HCT116 (cell line): ENCODE results near the gene EFHD1. TPM values are rescaled to one million over a fixed set of nuclear protein-coding genes. Genes with fewer than 3 reads are reported as not detected.

ENCODE experiments used
- ATAC-seq: fragments of 200-7000 bp; cut with Tn5 transposase; 2 replicates; pipeline ENCODE4 v1.9.1; 2020; ENCODE audit warnings: mild to moderate bottlenecking, moderate library complexity
- BruUV-seq: library from RNA; stranded (reverse); fragments of 400-500 nt; replicated peaks from 2 replicates; lab custom pipeline; 2021; lab: Mats Ljungman, UMichigan
- CTCF ChIA-PET: fragments of 300-600 bp; sonication (Branson Sonifier 250); formaldehyde crosslinking; loops from one replicate; lab custom pipeline; 2021; ENCODE audit warnings: antibody characterized with exemption; lab: Charles Lee
- POLR2A ChIA-PET: fragments of 300-600, 350-600 bp; sonication (Branson Sonifier 250); formaldehyde crosslinking; loops from one replicate; lab custom pipeline; 2021; ENCODE audit warnings: antibody characterized with exemption; lab: Charles Lee
- RAD21 ChIA-PET, 2 experiments: fragments of 300-600 bp; sonication (Branson Sonifier 250); formaldehyde crosslinking; loops; one replicate each; lab custom pipeline; 2023; ENCODE audit warnings: low total read pairs in 2 of 2; ENCODE audit not compliant: uncharacterized antibody in 2 of 2, unreplicated experiment in 2 of 2, low non-redundant PET in 1 of 2; lab: Charles Lee
- DNase-seq: peaks from one replicate; pipeline ENCODE4 v3.0.0-alpha.2; 2010; ENCODE audit warnings: low read depth, low spot score
- H2AFZ ChIP-seq: fragments of 200-600 bp; shearing (Covaris generic), sonication (generic); 2 replicates; pipeline ENCODE4 v1.6.1; 2017; ENCODE audit warnings: low read depth, mixed run types, mixed read lengths, antibody characterized with exemption, low read length; ENCODE audit not compliant: poor library complexity, severe bottlenecking
- H3K27ac ChIP-seq: 2 replicates; pipeline ENCODE4 v1.5.1; 2012; ENCODE audit warnings: low read depth, low read length
- H3K27me3 ChIP-seq: fragments of 200-600 bp; sonication (generic); 2 replicates; pipeline ENCODE4 v1.6.1; 2016; ENCODE audit warnings: mixed run types, low read length, mixed read lengths; ENCODE audit not compliant: insufficient read depth
- H3K36me3 ChIP-seq, 2 experiments: fragments of 200-500 bp in 1 of 2; fragments of 200-600 bp in 1 of 2; sonication (Bioruptor generic) in 1 of 2; sonication (generic) in 1 of 2; 2 replicates each; pipeline versions ENCODE4 v1.5.1 to v1.6.1; 2014 to 2016; ENCODE audit warnings: low read length in 2 of 2, inconsistent platforms in 1 of 2, mixed read lengths in 1 of 2, mixed run types in 1 of 2; ENCODE audit not compliant: insufficient read depth in 2 of 2, control insufficient read depth in 1 of 2
- H3K4me1 ChIP-seq, 2 experiments: fragments of 200-600 bp in 1 of 2; sonication (generic) in 1 of 2; 2 replicates each; pipeline versions ENCODE4 v1.5.1 to v1.6.1; 2012 to 2017; ENCODE audit warnings: low read length in 2 of 2, inconsistent platforms in 1 of 2, mild to moderate bottlenecking in 1 of 2, mixed read lengths in 1 of 2, mixed run types in 1 of 2, moderate library complexity in 1 of 2; ENCODE audit not compliant: insufficient read depth in 2 of 2, control insufficient read depth in 1 of 2
- H3K4me2 ChIP-seq: fragments of 200-600 bp; sonication (generic); 2 replicates; pipeline ENCODE4 v1.6.1; 2017; ENCODE audit warnings: mixed run types, low read length, mixed read lengths
- H3K4me3 ChIP-seq, 2 experiments: fragments of 200-600 bp in 1 of 2; sonication (generic) in 1 of 2; replicated peaks in 1 of 2; 2 replicates each; pipeline ENCODE4 v1.5.1; 2011 to 2016; ENCODE audit warnings: low read length in 2 of 2, control low read depth in 1 of 2, low read depth in 1 of 2, mild to moderate bottlenecking in 1 of 2, mixed read lengths in 1 of 2, mixed run types in 1 of 2
- H3K79me2 ChIP-seq: fragments of 200-600 bp; sonication (generic); 2 replicates; pipeline ENCODE4 v1.6.1; 2017; ENCODE audit warnings: mild to moderate bottlenecking, mixed run types, low read length, moderate library complexity, mixed read lengths; ENCODE audit not compliant: insufficient read depth
- H3K9ac ChIP-seq: fragments of 200-600 bp; sonication (generic); 2 replicates; pipeline ENCODE4 v1.6.1; 2016; ENCODE audit warnings: low read length, mixed read lengths
- H3K9me2 ChIP-seq: fragments of 200-600 bp; sonication (generic), shearing (Covaris generic); 2 replicates; pipeline ENCODE4 v1.6.1; 2017; ENCODE audit warnings: mixed run types, mild to moderate bottlenecking, moderate library complexity; ENCODE audit not compliant: insufficient read depth
- H3K9me3 ChIP-seq, 2 experiments: fragments of 200-500 bp in 1 of 2; fragments of 200-600 bp in 1 of 2; sonication (Bioruptor generic) in 1 of 2; sonication (generic) in 1 of 2; 2 replicates each; pipeline ENCODE4 v1.6.1; 2014 to 2017; ENCODE audit warnings: low read length in 2 of 2, mixed read lengths in 2 of 2, inconsistent platforms in 1 of 2, low read depth in 1 of 2, mild to moderate bottlenecking in 1 of 2, mixed run types in 1 of 2, moderate library complexity in 1 of 2; ENCODE audit not compliant: control insufficient read depth in 1 of 2, insufficient read depth in 1 of 2
- H4K20me1 ChIP-seq: fragments of 200-600 bp; sonication (generic), shearing (Covaris generic); 2 replicates; pipeline ENCODE4 v1.6.1; 2017; ENCODE audit warnings: mixed run types, mild to moderate bottlenecking, moderate library complexity; ENCODE audit not compliant: insufficient read depth
- CBX3 ChIP-seq: IDR thresholded peaks from 2 replicates; pipeline ENCODE4 v1.6.1; 2012; ENCODE audit warnings: low read depth
- CEBPB ChIP-seq: IDR thresholded peaks from 2 replicates; pipeline ENCODE4 v1.6.1; 2012; ENCODE audit warnings: low read depth
- ELF1 ChIP-seq: IDR thresholded peaks from 2 replicates; pipeline ENCODE4 v1.6.1; 2012; ENCODE audit warnings: low read depth, borderline replicate concordance
- EZH2 ChIP-seq: fragments of 200-600 bp; sonication (generic); IDR thresholded peaks from 2 replicates; pipeline ENCODE4 v1.6.1; 2017; ENCODE audit warnings: antibody characterized with exemption, mixed run types
- FOSL1 ChIP-seq: IDR thresholded peaks from 2 replicates; pipeline ENCODE4 v1.6.1; 2012; ENCODE audit warnings: low read depth
- POLR2A ChIP-seq: IDR thresholded peaks from 2 replicates; pipeline ENCODE4 v1.7.0; 2011; ENCODE audit warnings: borderline replicate concordance; ENCODE audit not compliant: insufficient read depth, insufficient read length; ENCODE audit errors: extremely low read depth
- POLR2AphosphoS5 ChIP-seq: IDR thresholded peaks from 2 replicates; pipeline ENCODE4 v1.6.1; 2011; ENCODE audit warnings: mild to moderate bottlenecking, low read depth, low read length, moderate library complexity
- SIN3A ChIP-seq: IDR thresholded peaks from 2 replicates; pipeline ENCODE4 v1.6.1; 2012; ENCODE audit warnings: low read depth
- SRF ChIP-seq: IDR thresholded peaks from 2 replicates; pipeline ENCODE4 v1.6.1; 2012; ENCODE audit warnings: low read depth
- ZNF274 ChIP-seq: fragments of 200-500 bp; sonication (Bioruptor generic); IDR thresholded peaks from 2 replicates; pipeline ENCODE4 v1.6.1; 2014; ENCODE audit warnings: mild to moderate bottlenecking, low read depth, low read length, inconsistent platforms
- intact Hi-C: fragments of 100-400 bp; cut with micrococcal nuclease; formaldehyde crosslinking; loops from 2 replicates; pipeline ENCODE4 v1.10.0; 2022
- total RNA-seq: library from RNA; stranded (reverse); gene quantifications from one replicate; pipeline ENCODE4 v1.2.1, GENCODE V29; 2021; ENCODE audit not compliant: unreplicated experiment
- TF ChIP-seq, protein P1 (sequence below): IDR thresholded peaks from 2 replicates; pipeline ENCODE4 v1.6.1; 2012; ENCODE audit warnings: low read depth
- TF ChIP-seq, protein P2 (sequence below): IDR thresholded peaks from 2 replicates; pipeline ENCODE4 v1.6.1; 2012
- TF ChIP-seq, protein P3 (sequence below): IDR thresholded peaks from 2 replicates; pipeline ENCODE4 v1.6.1; 2012

Gene EFHD1
- total RNA-seq, 1 experiment from 2014 or later: 0.52 TPM

DNA sequence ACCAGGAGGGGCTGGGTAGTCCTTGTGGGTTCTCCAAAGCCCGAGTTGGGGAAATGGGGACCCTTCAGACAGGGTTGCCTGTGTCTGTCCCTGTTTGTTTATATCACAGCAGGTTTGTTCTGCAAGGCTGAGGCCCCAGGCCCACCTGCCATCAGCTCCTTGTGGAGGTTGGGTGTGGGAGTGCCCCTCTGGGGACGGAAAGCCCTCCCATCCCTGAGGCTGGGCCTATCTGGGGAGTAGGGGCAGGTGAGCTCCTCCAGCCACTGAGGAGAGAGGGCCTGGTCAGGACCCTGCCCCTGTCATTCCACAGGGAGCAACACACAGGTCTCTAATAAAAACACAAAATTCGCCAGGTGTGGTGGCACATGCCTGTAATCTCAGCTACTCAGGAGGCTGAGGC, 23.3 kb upstream of the EFHD1 start:
- ATAC-seq: no peak
- H3K79me2 ChIP-seq: no peaks in the 10 kb centered on the region
- H3K4me2 ChIP-seq: no peak overlapping the region
- H3K9me3 ChIP-seq: no peaks in the 10 kb centered on the region
- BruUV-seq: no TSS peak
- ChIA-PET CTCF (interaction anchor here (1.4 kb wide), 1 partner anchor 10 kb away, joined by 5 read pairs; no protein-coding TSS in a partner anchor), RAD21 (no interaction called here), POLR2A (no interaction called here)
- no peak overlapping the region for H3K27ac ChIP-seq
- no peaks in the 10 kb centered on the region for H3K9me2 ChIP-seq
- intact Hi-C loops: no loop called here
- no peaks in the 10 kb centered on the region for H4K20me1 ChIP-seq
- H3K9ac ChIP-seq: no peak overlapping the region
- TF ChIP-seq SRF: no peak
- no peak for TF ChIP-seq CEBPB
- no peak for TF ChIP-seq FOSL1
- TF ChIP-seq CBX3: no peak
- TF ChIP-seq, protein P1, sequence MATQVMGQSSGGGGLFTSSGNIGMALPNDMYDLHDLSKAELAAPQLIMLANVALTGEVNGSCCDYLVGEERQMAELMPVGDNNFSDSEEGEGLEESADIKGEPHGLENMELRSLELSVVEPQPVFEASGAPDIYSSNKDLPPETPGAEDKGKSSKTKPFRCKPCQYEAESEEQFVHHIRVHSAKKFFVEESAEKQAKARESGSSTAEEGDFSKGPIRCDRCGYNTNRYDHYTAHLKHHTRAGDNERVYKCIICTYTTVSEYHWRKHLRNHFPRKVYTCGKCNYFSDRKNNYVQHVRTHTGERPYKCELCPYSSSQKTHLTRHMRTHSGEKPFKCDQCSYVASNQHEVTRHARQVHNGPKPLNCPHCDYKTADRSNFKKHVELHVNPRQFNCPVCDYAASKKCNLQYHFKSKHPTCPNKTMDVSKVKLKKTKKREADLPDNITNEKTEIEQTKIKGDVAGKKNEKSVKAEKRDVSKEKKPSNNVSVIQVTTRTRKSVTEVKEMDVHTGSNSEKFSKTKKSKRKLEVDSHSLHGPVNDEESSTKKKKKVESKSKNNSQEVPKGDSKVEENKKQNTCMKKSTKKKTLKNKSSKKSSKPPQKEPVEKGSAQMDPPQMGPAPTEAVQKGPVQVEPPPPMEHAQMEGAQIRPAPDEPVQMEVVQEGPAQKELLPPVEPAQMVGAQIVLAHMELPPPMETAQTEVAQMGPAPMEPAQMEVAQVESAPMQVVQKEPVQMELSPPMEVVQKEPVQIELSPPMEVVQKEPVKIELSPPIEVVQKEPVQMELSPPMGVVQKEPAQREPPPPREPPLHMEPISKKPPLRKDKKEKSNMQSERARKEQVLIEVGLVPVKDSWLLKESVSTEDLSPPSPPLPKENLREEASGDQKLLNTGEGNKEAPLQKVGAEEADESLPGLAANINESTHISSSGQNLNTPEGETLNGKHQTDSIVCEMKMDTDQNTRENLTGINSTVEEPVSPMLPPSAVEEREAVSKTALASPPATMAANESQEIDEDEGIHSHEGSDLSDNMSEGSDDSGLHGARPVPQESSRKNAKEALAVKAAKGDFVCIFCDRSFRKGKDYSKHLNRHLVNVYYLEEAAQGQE: no peak
- TF ChIP-seq ELF1: no peak
- no peak for TF ChIP-seq POLR2A
- TF ChIP-seq EZH2: no peak
- no peak for TF ChIP-seq ZNF274
- TF ChIP-seq, protein P2, sequence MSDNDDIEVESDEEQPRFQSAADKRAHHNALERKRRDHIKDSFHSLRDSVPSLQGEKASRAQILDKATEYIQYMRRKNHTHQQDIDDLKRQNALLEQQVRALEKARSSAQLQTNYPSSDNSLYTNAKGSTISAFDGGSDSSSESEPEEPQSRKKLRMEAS: no peak
- no peak for TF ChIP-seq SIN3A
- TF ChIP-seq, protein P3, sequence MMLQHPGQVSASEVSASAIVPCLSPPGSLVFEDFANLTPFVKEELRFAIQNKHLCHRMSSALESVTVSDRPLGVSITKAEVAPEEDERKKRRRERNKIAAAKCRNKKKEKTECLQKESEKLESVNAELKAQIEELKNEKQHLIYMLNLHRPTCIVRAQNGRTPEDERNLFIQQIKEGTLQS: no peak
- no peak for TF ChIP-seq POLR2AphosphoS5
- DNase-seq: no peak
- no peaks in the 10 kb centered on the region for H3K27me3 ChIP-seq
- peaks cover 0 to 8% of the 10 kb centered on the region in 2 experiments; a peak in 3 of 4 replicates for H3K4me1 ChIP-seq
- H3K36me3 ChIP-seq: no peaks in the 10 kb centered on the region
- H2AFZ ChIP-seq: no peak overlapping the region
- no peak overlapping the region for H3K4me3 ChIP-seq
